SK-N-SH treated with all-trans-retinoic acid at 6 μM for 48 hours (cell line): ENCODE measurements around the gene BRAP.

Source experiments
- ARNTL ChIP-seq: fragments of 450-650 bp; formaldehyde crosslinking; IDR thresholded peaks from 2 replicates; pipeline ENCODE4 v1.5.0; 2020; ENCODE audit warnings: low read depth, mild to moderate bottlenecking, moderate library complexity, borderline replicate concordance
- BACH2 ChIP-seq: fragments of 250-450 bp; sonication (Bioruptor Pico); IDR thresholded peaks from 2 replicates; pipeline ENCODE4 v1.9.0; 2021; ENCODE audit warnings: mild to moderate bottlenecking, borderline replicate concordance
- ESRRG ChIP-seq: fragments of 250-450 bp; sonication (Bioruptor Pico); IDR thresholded peaks from 2 replicates; pipeline ENCODE4 v1.6.1; 2021; ENCODE audit warnings: mild to moderate bottlenecking
- OSR1 ChIP-seq: fragments of 250-450 bp; sonication (Bioruptor Pico); IDR thresholded peaks from 2 replicates; pipeline ENCODE4 v1.8.0; 2022; ENCODE audit warnings: moderate library complexity, mild to moderate bottlenecking, inconsistent platforms
- PPARA ChIP-seq: fragments of 250-450 bp; sonication (Bioruptor Pico); IDR thresholded peaks from 2 replicates; pipeline ENCODE4 v1.5.0; 2020; ENCODE audit warnings: mild to moderate bottlenecking, borderline replicate concordance
- RARB ChIP-seq: fragments of 250-450 bp; sonication (Bioruptor Pico); IDR thresholded peaks from 2 replicates; pipeline ENCODE4 v1.8.0; 2021; ENCODE audit warnings: mild to moderate bottlenecking, moderate library complexity
- TOX ChIP-seq: fragments of 250-450 bp; sonication (Bioruptor Pico); IDR thresholded peaks from 2 replicates; pipeline ENCODE4 v1.8.0; 2021; ENCODE audit warnings: mild to moderate bottlenecking, moderate library complexity, borderline replicate concordance
- ZC3H10 ChIP-seq: fragments of 250-450 bp; sonication (Bioruptor Pico); IDR thresholded peaks from 2 replicates; pipeline ENCODE4 v1.5.1; 2021; ENCODE audit warnings: mild to moderate bottlenecking, moderate library complexity
- TF ChIP-seq, protein P1 (sequence below): fragments of 250-450 bp; sonication (Bioruptor Pico); IDR thresholded peaks from 2 replicates; pipeline ENCODE4 v1.8.0; 2020; ENCODE audit warnings: mild to moderate bottlenecking, moderate library complexity, borderline replicate concordance
- TF ChIP-seq, protein P2 (sequence below): fragments of 250-450 bp; sonication (Bioruptor Pico); IDR thresholded peaks from 2 replicates; pipeline ENCODE4 v1.5.1; 2021; ENCODE audit warnings: mild to moderate bottlenecking, moderate library complexity

DNA sequence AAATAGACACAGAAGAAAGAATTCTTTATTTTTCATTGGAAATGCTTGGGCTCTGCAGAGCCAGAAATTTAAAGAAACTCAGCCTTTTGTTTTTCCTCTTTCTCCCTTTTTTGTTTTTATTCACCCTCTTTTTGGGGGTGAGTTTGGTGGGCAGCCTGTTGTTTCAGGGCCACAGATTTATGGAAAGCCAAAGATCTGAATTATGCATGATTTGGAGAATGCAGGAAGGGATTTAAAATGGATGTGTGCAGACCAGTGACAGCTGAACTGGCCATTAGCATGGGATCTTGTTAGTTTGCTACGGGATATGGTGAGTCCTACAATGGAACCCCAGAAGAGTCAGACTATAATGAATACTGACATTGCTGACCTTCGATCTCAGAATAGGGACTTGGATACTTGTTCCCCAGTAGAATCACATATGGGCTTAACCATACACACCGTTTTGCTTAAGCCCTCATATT lies 79.0 kb downstream of the BRAP start:
- TF ChIP-seq ESRRG (CRISPR knock-in tag) (no peak), RARB (CRISPR knock-in tag) (no peak), PPARA (CRISPR knock-in tag) (no peak), OSR1 (no peak), BACH2 (no peak), ARNTL (CRISPR knock-in tag) (no peak), ZC3H10 (CRISPR knock-in tag) (no peak), TOX (CRISPR knock-in tag) (no peak)
- TF ChIP-seq, protein P1, sequence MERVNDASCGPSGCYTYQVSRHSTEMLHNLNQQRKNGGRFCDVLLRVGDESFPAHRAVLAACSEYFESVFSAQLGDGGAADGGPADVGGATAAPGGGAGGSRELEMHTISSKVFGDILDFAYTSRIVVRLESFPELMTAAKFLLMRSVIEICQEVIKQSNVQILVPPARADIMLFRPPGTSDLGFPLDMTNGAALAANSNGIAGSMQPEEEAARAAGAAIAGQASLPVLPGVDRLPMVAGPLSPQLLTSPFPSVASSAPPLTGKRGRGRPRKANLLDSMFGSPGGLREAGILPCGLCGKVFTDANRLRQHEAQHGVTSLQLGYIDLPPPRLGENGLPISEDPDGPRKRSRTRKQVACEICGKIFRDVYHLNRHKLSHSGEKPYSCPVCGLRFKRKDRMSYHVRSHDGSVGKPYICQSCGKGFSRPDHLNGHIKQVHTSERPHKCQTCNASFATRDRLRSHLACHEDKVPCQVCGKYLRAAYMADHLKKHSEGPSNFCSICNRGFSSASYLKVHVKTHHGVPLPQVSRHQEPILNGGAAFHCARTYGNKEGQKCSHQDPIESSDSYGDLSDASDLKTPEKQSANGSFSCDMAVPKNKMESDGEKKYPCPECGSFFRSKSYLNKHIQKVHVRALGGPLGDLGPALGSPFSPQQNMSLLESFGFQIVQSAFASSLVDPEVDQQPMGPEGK = no peak
- TF ChIP-seq, protein P2, sequence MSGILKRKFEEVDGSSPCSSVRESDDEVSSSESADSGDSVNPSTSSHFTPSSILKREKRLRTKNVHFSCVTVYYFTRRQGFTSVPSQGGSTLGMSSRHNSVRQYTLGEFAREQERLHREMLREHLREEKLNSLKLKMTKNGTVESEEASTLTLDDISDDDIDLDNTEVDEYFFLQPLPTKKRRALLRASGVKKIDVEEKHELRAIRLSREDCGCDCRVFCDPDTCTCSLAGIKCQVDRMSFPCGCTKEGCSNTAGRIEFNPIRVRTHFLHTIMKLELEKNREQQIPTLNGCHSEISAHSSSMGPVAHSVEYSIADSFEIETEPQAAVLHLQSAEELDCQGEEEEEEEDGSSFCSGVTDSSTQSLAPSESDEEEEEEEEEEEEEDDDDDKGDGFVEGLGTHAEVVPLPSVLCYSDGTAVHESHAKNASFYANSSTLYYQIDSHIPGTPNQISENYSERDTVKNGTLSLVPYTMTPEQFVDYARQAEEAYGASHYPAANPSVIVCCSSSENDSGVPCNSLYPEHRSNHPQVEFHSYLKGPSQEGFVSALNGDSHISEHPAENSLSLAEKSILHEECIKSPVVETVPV = no peak
